Astrocyte of the cerebellum (primary cell): Measurements from ENCODE around the gene DELE1.
A peak's percentile ranks its signal among the peaks of the same experiment; 100 is the strongest.

ENCODE experiments used
- DNase-seq: peaks from one replicate; pipeline ENCODE4 v3.0.0-alpha.2; 2011; ENCODE audit warnings: low read depth
- H3K4me3 ChIP-seq: 2 replicates; pipeline ENCODE4 v1.5.1; 2011; ENCODE audit warnings: mild to moderate bottlenecking, low read depth, low read length, moderate library complexity
- in situ Hi-C: cut with HindIII; loops from 2 replicates; pipeline ENCODE4 v1.10.0; 2017; ENCODE audit warnings: low sequenced_read_pairs
- TF ChIP-seq, protein P1 (sequence below): IDR thresholded peaks from 2 replicates; pipeline ENCODE4 v1.5.1; 2012; ENCODE audit warnings: low read length, low read depth, moderate library complexity, mild to moderate bottlenecking; ENCODE audit errors: missing control alignments

DELE1 gene

DNA sequence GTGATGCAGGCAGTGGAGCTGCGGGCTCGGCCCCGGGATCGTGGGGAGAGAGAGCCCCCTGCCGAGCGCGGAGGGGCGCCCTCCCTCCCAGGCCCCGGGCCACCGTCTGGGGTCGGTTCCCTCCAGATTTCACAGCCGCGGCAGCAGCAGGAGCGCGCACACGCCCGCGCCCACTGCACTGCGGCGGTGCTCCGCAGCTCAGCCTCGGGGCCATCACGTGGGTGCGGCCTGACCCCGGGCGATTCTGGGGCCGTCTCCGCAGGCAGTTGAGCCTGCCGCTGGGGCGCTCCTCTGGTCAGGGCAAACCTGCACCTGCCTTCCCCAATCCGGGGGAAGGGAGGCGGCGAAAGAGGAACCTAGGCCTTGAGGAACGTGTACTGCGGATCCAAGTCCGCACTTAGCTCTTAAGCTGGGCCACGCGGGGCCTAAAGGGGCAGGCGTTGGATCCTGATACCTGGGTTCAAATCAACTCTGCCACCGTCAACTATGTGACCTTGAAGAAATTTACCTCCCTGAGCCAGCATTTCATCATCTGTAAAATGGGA, 9.4 kb upstream of the DELE1 start:
- in situ Hi-C loops = loop anchor here (5.0 kb wide), 1 partner anchor 92 kb away; no protein-coding TSS in a partner anchor
- no peak for DNase-seq
- peak overlapping the region; percentile 31 for H3K4me3 ChIP-seq

DNA sequence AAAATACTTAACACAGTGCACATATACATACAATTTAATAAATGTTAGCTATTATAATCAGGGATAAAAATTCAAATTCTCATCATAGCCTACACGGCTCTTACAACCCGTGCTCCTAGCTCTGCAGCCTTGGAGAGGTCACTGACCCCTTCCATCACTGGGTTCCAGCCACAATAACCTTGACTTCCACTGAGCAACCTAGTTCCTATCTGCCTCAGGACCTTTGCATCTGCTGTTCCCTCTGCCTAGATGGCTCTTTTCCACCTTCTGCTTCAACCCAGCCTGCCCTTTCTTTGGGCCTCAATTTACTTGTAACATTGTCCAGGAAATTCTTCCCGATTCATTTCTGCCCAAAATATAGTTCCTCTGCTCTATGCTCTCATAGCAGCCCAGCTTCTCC, 8.9 kb upstream of the DELE1 start:
- DNase-seq = no peak
- in situ Hi-C loops = loop anchor here (5.0 kb wide), 1 partner anchor 92 kb away; no protein-coding TSS in a partner anchor
- TF ChIP-seq, protein P1, sequence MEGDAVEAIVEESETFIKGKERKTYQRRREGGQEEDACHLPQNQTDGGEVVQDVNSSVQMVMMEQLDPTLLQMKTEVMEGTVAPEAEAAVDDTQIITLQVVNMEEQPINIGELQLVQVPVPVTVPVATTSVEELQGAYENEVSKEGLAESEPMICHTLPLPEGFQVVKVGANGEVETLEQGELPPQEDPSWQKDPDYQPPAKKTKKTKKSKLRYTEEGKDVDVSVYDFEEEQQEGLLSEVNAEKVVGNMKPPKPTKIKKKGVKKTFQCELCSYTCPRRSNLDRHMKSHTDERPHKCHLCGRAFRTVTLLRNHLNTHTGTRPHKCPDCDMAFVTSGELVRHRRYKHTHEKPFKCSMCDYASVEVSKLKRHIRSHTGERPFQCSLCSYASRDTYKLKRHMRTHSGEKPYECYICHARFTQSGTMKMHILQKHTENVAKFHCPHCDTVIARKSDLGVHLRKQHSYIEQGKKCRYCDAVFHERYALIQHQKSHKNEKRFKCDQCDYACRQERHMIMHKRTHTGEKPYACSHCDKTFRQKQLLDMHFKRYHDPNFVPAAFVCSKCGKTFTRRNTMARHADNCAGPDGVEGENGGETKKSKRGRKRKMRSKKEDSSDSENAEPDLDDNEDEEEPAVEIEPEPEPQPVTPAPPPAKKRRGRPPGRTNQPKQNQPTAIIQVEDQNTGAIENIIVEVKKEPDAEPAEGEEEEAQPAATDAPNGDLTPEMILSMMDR = no peak
- H3K4me3 ChIP-seq = no peak overlapping the region

More for the DNA sequence above, 9.4 kb upstream of the DELE1 start:
- TF ChIP-seq, protein P1 = no peak

GRCh38 chr5:141915881-141916336, 7.8 kb upstream of the DELE1 start:
- in situ Hi-C loops = no loop called here
- TF ChIP-seq, protein P1 = no peak
- no peak overlapping the region for H3K4me3 ChIP-seq
- no peak for DNase-seq

DNA sequence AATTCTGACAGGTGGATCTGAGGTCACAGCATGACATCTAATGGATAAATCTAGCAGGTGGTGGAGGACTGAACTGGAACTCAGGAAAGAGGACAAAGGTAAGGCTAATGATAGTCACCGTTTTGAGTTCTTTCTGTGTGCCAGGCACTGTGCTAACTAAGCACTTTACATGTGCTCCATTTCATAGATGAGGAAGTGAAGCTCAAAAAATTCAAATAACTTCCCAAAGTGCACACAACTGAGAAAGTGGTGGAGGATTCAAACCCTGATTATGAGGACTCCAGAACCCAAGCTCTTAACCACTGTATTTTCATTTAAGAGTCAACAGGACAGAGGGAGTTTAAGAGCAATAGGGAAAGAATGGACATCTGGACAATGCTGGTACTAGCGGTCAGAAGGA, 7.1 kb upstream of the DELE1 start:
- in situ Hi-C loops = no loop called here
- no peak for DNase-seq
- no peak overlapping the region for H3K4me3 ChIP-seq
- TF ChIP-seq, protein P1 = no peak

- DNase-seq = no peak
- TF ChIP-seq, protein P1 = no peak
- H3K4me3 ChIP-seq = no peak overlapping the region
- in situ Hi-C loops = no loop called here
Measured at GRCh38 chr5:141917760-141918159, 5.9 kb upstream of the DELE1 start.

DNA sequence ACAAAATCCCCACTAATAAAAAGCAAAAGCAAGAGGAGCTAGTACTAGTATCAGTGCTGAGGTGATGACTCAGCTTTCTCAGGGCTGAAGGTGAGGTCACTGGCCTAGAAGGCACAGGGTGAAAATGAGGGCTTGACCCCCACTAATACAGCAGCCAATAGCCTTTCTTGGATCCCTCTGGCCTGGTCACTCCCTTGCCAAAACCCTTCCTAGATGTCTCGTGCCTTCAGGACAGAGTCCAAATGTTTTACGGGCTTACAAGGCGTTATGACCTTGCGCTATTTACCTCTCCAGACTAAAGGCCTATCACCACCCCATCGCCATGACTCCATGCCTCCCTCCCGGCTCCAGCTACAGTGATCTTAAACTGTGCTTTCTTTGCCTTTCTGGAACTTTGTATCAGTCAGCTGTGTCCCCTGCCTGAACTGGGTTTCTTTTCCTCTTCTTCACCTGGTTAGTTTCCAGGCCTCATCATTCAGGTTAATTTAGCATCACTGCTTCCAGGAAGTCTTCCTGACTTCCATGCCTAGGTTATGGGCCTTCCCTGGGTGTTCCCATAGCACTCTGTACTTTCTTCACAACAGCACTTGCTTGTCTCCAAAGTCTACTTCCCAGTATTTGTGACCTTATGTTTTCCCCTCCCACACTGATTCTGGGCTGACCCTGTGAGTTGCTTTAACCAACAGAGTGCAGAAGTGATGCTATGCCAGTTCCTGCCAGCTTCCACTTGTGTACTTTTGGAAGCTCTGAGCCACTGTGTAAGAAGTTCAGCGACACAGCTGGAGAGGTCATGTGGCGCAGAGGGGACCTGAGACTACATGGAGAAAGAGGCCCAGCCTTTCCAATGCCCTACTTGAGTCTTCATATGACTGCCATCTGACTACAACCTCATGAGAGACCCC, 4.2 kb upstream of the DELE1 start:
- H3K4me3 ChIP-seq = no peak overlapping the region
- TF ChIP-seq, protein P1 = no peak
- no peak for DNase-seq
- in situ Hi-C loops = no loop called here
